Measurements from ENCODE around the gene ACMSD. TPM values are rescaled to one million over a fixed set of nuclear protein-coding genes. Genes with fewer than 3 reads are reported as not detected.

Gene ACMSD
- total RNA-seq, 3 donors from 2014 or later (not counting 1 experiment from before 2014, with no cell fraction given): not detected

- intact Hi-C loops (cut with micrococcal nuclease): no loop called here
- DNase-seq (no peak), ATAC-seq (no peak)
- Mint-ChIP-seq H3K9me3 (peaks cover 0 to 2% of the 10 kb centered on the region in 2 donors), H3K27ac (no peak overlapping the region), H3K36me3 (no peaks in the 10 kb centered on the region), H3K27me3 (ENCODE audit: low read depth in 2 of 2) (peaks cover 6 to 18% of the 10 kb centered on the region in 2 donors), H3K4me3 (no peak overlapping the region), H3K4me1 (no peaks in the 10 kb centered on the region)
- WGBS (ENCODE audit: insufficient coverage): 95% methylated on average over 2 of the region's 3 CpGs
- Histone ChIP-seq H3K4me3 (ENCODE audit: low read length) (no peak overlapping the region), H3K9me3 (ENCODE audit: control insufficient read depth, insufficient read depth, low read length) (no peaks in the 10 kb centered on the region), H3K27ac (ENCODE audit: low read length) (no peak overlapping the region), H3K36me3 (ENCODE audit: control insufficient read depth, insufficient read depth, low read length) (no peaks in the 10 kb centered on the region), H3K27me3 (ENCODE audit: control insufficient read depth, insufficient read depth, low read length) (no peaks in the 10 kb centered on the region), H3K4me1 (ENCODE audit: control insufficient read depth, insufficient read depth, low read length) (no peaks in the 10 kb centered on the region)
- no peak for TF ChIP-seq CTCF (IDR thresholded peaks at IDR 0.05)
These were observed 73.0 kb downstream of the ACMSD start for GRCh38 chr2:134911400-134911785.

GRCh38 chr2:134912361-134912760 is 73.9 kb downstream of the ACMSD start:
- intact Hi-C loops (cut with micrococcal nuclease): no loop called here

DNA sequence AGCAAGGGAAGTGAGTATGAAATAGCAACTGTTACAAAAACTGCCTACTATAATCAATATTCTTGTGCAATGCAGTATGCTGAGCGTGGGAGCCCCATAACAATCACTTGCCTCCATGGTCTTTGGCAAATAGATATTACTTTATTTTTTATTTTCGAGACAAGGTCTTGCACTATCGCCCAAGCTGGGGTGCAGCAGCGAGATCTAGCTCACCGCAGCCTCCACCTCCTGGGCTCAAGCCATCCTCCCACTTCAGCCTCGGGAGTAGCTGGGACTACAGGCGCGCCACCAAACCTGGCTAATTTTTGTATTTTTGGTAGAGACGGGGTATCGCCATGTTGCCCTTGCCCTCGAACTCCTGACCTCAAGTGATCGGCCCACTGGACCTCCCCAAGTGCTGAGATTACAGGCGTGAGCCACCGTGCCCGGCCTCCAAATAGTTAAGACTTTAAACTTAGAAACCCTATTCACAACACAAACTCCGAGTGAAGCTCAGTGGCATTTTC is 79.0 kb downstream of the ACMSD start:
- Mint-ChIP-seq H3K36me3 (peaks cover 9% of the 10 kb centered on the region), H3K27ac (peak overlapping the region; percentile 93 to 100), H3K4me3 (peak overlapping the region; percentile 99), H3K27me3 (ENCODE audit: low read depth in 2 of 2) (peaks cover 4 to 16% of the 10 kb centered on the region in 2 donors), H3K9me3 (peaks cover 0 to 2% of the 10 kb centered on the region in 2 donors), H3K4me1 (peaks cover 35 to 43% of the 10 kb centered on the region in 2 donors)
- ATAC-seq (no peak), DNase-seq (peak in 1 of 2 donors; percentile 19)
- Histone ChIP-seq H3K27me3 (ENCODE audit: control insufficient read depth, insufficient read depth, low read length) (no peaks in the 10 kb centered on the region), H3K36me3 (ENCODE audit: control insufficient read depth, insufficient read depth, low read length) (no peaks in the 10 kb centered on the region), H3K27ac (ENCODE audit: low read length) (peak overlapping the region; percentile 98), H3K9me3 (ENCODE audit: control insufficient read depth, insufficient read depth, low read length) (no peaks in the 10 kb centered on the region), H3K4me1 (ENCODE audit: control insufficient read depth, insufficient read depth, low read length) (peaks cover 18% of the 10 kb centered on the region), H3K4me3 (ENCODE audit: low read length) (peak overlapping the region; percentile 92)
- intact Hi-C loops (cut with micrococcal nuclease): no loop called here
- TF ChIP-seq CTCF (IDR thresholded peaks at IDR 0.05): no peak
- 43% methylated on average over 16 of the region's 16 CpGs for WGBS (ENCODE audit: insufficient coverage)

More at GRCh38 chr2:134912361-134912760, 73.9 kb downstream of the ACMSD start:
- Histone ChIP-seq H3K27ac (ENCODE audit: low read length) (no peak overlapping the region), H3K9me3 (ENCODE audit: control insufficient read depth, insufficient read depth, low read length) (no peaks in the 10 kb centered on the region), H3K27me3 (ENCODE audit: control insufficient read depth, insufficient read depth, low read length) (no peaks in the 10 kb centered on the region), H3K36me3 (ENCODE audit: control insufficient read depth, insufficient read depth, low read length) (no peaks in the 10 kb centered on the region), H3K4me1 (ENCODE audit: control insufficient read depth, insufficient read depth, low read length) (peaks cover 5% of the 10 kb centered on the region), H3K4me3 (ENCODE audit: low read length) (no peak overlapping the region)
- H3K27ac Mint-ChIP-seq: no peak overlapping the region
- H3K4me1 Mint-ChIP-seq: peaks cover under 1% of the 10 kb centered on the region in 2 donors
- ATAC-seq (no peak), DNase-seq (no peak)
- peaks cover 0 to 2% of the 10 kb centered on the region in 2 donors for H3K9me3 Mint-ChIP-seq
- no peak overlapping the region for H3K4me3 Mint-ChIP-seq
- TF ChIP-seq CTCF (IDR thresholded peaks at IDR 0.05): no peak
- peaks cover 6 to 16% of the 10 kb centered on the region in 2 donors for H3K27me3 Mint-ChIP-seq (ENCODE audit: low read depth in 2 of 2)
- no peaks in the 10 kb centered on the region for H3K36me3 Mint-ChIP-seq
